GM19240 (cell line): ENCODE data around the gene ZNF564.
A peak's percentile ranks its signal among the peaks of the same experiment; 100 is the strongest.
"Not testable (repeated sequence)": the region's sequence is repeated elsewhere in the genome, so short reads cannot be mapped to it uniquely, and the experiment has no call there.

Source experiments
- DNase-seq: peaks from one replicate; pipeline ENCODE4 v3.0.0; 2011; ENCODE audit warnings: low spot score; ENCODE audit not compliant: insufficient read length

ZNF564 gene

GRCh38 chr19:12551060-12551832 lies at the start of gene ZNF564:
Gene ZNF564 (minus strand): TSS chr19:12551482. CDS start chr19:12551332, 150 bp downstream.
- DNase-seq, result peak; percentile 97

GRCh38 chr19:12597594-12597993 lies 46.3 kb upstream of the ZNF564 start:
- no peak for DNase-seq

- DNase-seq, result no peak
These were observed 45.8 kb upstream of the ZNF564 start for GRCh38 chr19:12596927-12597548.

GRCh38 chr19:12596485-12596884 lies 45.2 kb upstream of the ZNF564 start:
- DNase-seq, result no peak

- no peak for DNase-seq
These were observed 29.8 kb upstream of the ZNF564 start for GRCh38 chr19:12581100-12581499.

- DNase-seq, result no peak
These were observed 29.0 kb upstream of the ZNF564 start for GRCh38 chr19:12580180-12580694.

GRCh38 chr19:12578641-12579040 lies 27.4 kb upstream of the ZNF564 start:
- DNase-seq, result no peak

GRCh38 chr19:12574036-12574435 lies 22.8 kb upstream of the ZNF564 start:
- DNase-seq, result no peak

GRCh38 chr19:12567951-12568350 lies 16.7 kb upstream of the ZNF564 start:
- DNase-seq, result no peak

- not testable (repeated sequence) for DNase-seq
These were observed 15.1 kb upstream of the ZNF564 start for GRCh38 chr19:12566380-12566779.

GRCh38 chr19:12564016-12564664 lies 12.9 kb upstream of the ZNF564 start:
- DNase-seq, result peak; percentile 98

- no peak for DNase-seq
These were observed 4.2 kb upstream of the ZNF564 start for GRCh38 chr19:12555456-12555930.

- DNase-seq, result no peak
These were observed 4.4 kb downstream of the ZNF564 start for GRCh38 chr19:12546903-12547302.

GRCh38 chr19:12546068-12546467 lies 5.2 kb downstream of the ZNF564 start:
- DNase-seq, result no peak

GRCh38 chr19:12545267-12545666 lies 6.0 kb downstream of the ZNF564 start:
- no peak for DNase-seq

GRCh38 chr19:12544401-12544876 lies 6.8 kb downstream of the ZNF564 start:
- no peak for DNase-seq

GRCh38 chr19:12543855-12544254 lies 7.4 kb downstream of the ZNF564 start:
- no peak for DNase-seq

- no peak for DNase-seq
These were observed 24.0 kb downstream of the ZNF564 start for GRCh38 chr19:12527034-12527836.

- no peak for DNase-seq
These were observed 24.7 kb downstream of the ZNF564 start for GRCh38 chr19:12526542-12526941.

- no peak for DNase-seq
These were observed 29.3 kb downstream of the ZNF564 start for GRCh38 chr19:12521996-12522395.

- DNase-seq, result no peak
These were observed 37.7 kb downstream of the ZNF564 start for GRCh38 chr19:12513531-12514061.
